Measurements from ENCODE around the gene L2HGDH.

The L2HGDH gene

GRCh38 chr14:50265029-50265428, 47.0 kb downstream of the L2HGDH start:
- Histone ChIP-seq H3K36me3 (ENCODE audit: control insufficient read depth, low read depth, low read length) (peaks cover 18% of the 10 kb centered on the region), H3K27ac (ENCODE audit: low read length) (no peak overlapping the region), H3K9ac (ENCODE audit: low read length) (no peak overlapping the region), H3K4me1 (ENCODE audit: control insufficient read depth, low read depth, low read length) (no peaks in the 10 kb centered on the region), H3K4me3 (ENCODE audit: low read length) (no peak overlapping the region), H3K9me3 (ENCODE audit: control insufficient read depth, low read depth, low read length) (no peaks in the 10 kb centered on the region), H3K27me3 (ENCODE audit: control insufficient read depth, insufficient read depth, low read length) (no peaks in the 10 kb centered on the region)

GRCh38 chr14:50263321-50263720, 48.7 kb downstream of the L2HGDH start:
- Histone ChIP-seq H3K9ac (ENCODE audit: low read length) (no peak overlapping the region), H3K9me3 (ENCODE audit: control insufficient read depth, low read depth, low read length) (no peaks in the 10 kb centered on the region), H3K27me3 (ENCODE audit: control insufficient read depth, insufficient read depth, low read length) (no peaks in the 10 kb centered on the region)

GRCh38 chr14:50262865-50263264, 49.2 kb downstream of the L2HGDH start:
- Histone ChIP-seq H3K4me1 (ENCODE audit: control insufficient read depth, low read depth, low read length) (no peaks in the 10 kb centered on the region), H3K9ac (ENCODE audit: low read length) (no peak overlapping the region), H3K9me3 (ENCODE audit: control insufficient read depth, low read depth, low read length) (no peaks in the 10 kb centered on the region), H3K27ac (ENCODE audit: low read length) (no peak overlapping the region), H3K27me3 (ENCODE audit: control insufficient read depth, insufficient read depth, low read length) (no peaks in the 10 kb centered on the region), H3K4me3 (ENCODE audit: low read length) (no peak overlapping the region), H3K36me3 (ENCODE audit: control insufficient read depth, low read depth, low read length) (peaks cover 14% of the 10 kb centered on the region)

More at GRCh38 chr14:50263321-50263720, 48.7 kb downstream of the L2HGDH start:
- H3K27ac ChIP-seq (ENCODE audit: low read length) = no peak overlapping the region
- H3K36me3 ChIP-seq (ENCODE audit: control insufficient read depth, low read depth, low read length) = peaks cover 14% of the 10 kb centered on the region
- no peak overlapping the region for H3K4me3 ChIP-seq (ENCODE audit: low read length)
- H3K4me1 ChIP-seq (ENCODE audit: control insufficient read depth, low read depth, low read length) = no peaks in the 10 kb centered on the region

- Histone ChIP-seq H3K27ac (ENCODE audit: low read length) (no peak overlapping the region), H3K27me3 (ENCODE audit: control insufficient read depth, insufficient read depth, low read length) (no peaks in the 10 kb centered on the region), H3K4me3 (ENCODE audit: low read length) (no peak overlapping the region), H3K9ac (ENCODE audit: low read length) (no peak overlapping the region), H3K9me3 (ENCODE audit: control insufficient read depth, low read depth, low read length) (no peaks in the 10 kb centered on the region), H3K36me3 (ENCODE audit: control insufficient read depth, low read depth, low read length) (peaks cover 14% of the 10 kb centered on the region), H3K4me1 (ENCODE audit: control insufficient read depth, low read depth, low read length) (no peaks in the 10 kb centered on the region)
Measured at GRCh38 chr14:50260511-50260910, 51.5 kb downstream of the L2HGDH start.

GRCh38 chr14:50260072-50260471, 52.0 kb downstream of the L2HGDH start:
- H3K4me1 ChIP-seq (ENCODE audit: control insufficient read depth, low read depth, low read length) = no peaks in the 10 kb centered on the region
- no peaks in the 10 kb centered on the region for H3K9me3 ChIP-seq (ENCODE audit: control insufficient read depth, low read depth, low read length)
- peaks cover 12% of the 10 kb centered on the region for H3K36me3 ChIP-seq (ENCODE audit: control insufficient read depth, low read depth, low read length)
- no peak overlapping the region for H3K4me3 ChIP-seq (ENCODE audit: low read length)
- no peak overlapping the region for H3K9ac ChIP-seq (ENCODE audit: low read length)
- H3K27ac ChIP-seq (ENCODE audit: low read length) = no peak overlapping the region
- no peaks in the 10 kb centered on the region for H3K27me3 ChIP-seq (ENCODE audit: control insufficient read depth, insufficient read depth, low read length)

GRCh38 chr14:50257732-50258131, 54.3 kb downstream of the L2HGDH start:
- Histone ChIP-seq H3K4me3 (ENCODE audit: low read length) (no peak overlapping the region), H3K27me3 (ENCODE audit: control insufficient read depth, insufficient read depth, low read length) (no peaks in the 10 kb centered on the region), H3K4me1 (ENCODE audit: control insufficient read depth, low read depth, low read length) (no peaks in the 10 kb centered on the region), H3K9ac (ENCODE audit: low read length) (no peak overlapping the region), H3K27ac (ENCODE audit: low read length) (no peak overlapping the region), H3K9me3 (ENCODE audit: control insufficient read depth, low read depth, low read length) (no peaks in the 10 kb centered on the region), H3K36me3 (ENCODE audit: control insufficient read depth, low read depth, low read length) (peaks cover 2% of the 10 kb centered on the region)

GRCh38 chr14:50254248-50254647, 57.8 kb downstream of the L2HGDH start:
- Histone ChIP-seq H3K9me3 (ENCODE audit: control insufficient read depth, low read depth, low read length) (no peaks in the 10 kb centered on the region), H3K36me3 (ENCODE audit: control insufficient read depth, low read depth, low read length) (no peaks in the 10 kb centered on the region), H3K4me3 (ENCODE audit: low read length) (no peak overlapping the region), H3K27me3 (ENCODE audit: control insufficient read depth, insufficient read depth, low read length) (no peaks in the 10 kb centered on the region), H3K4me1 (ENCODE audit: control insufficient read depth, low read depth, low read length) (no peaks in the 10 kb centered on the region), H3K27ac (ENCODE audit: low read length) (no peak overlapping the region), H3K9ac (ENCODE audit: low read length) (no peak overlapping the region)

DNA sequence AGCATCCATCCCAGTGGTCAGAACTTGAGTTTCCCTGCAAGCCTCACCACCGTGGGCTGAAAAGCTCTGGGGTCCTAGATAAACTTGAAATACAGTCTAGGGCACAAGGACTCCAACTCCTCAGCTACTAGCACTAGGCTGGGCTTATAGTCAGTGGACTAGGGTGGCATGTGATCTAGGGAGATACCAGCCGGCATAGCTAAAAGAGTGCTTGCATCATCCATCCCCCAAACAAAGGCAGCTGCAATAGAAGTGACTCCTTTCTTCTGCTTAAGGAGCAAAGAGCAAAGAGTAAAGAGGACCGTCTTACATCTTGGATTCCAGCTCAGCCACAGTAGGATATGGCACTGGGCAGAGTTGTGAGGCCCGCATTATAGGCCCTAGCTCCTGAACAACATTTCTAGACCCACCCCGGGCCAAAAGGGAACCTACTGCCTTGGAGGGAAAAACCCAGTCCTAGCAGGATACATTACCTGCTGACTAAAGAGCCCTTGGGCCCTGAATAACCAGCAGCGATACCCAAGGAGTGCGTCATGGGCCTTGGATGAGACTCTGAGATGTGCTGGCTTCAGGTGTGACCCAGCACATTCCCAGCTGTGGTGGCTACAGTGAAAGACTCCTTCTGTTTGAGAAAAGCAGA, 62.8 kb downstream of the L2HGDH start:
- no peak overlapping the region for H3K9ac ChIP-seq (ENCODE audit: low read length)
- peaks cover 12% of the 10 kb centered on the region for H3K36me3 ChIP-seq (ENCODE audit: control insufficient read depth, low read depth, low read length)
- no peaks in the 10 kb centered on the region for H3K4me1 ChIP-seq (ENCODE audit: control insufficient read depth, low read depth, low read length)
- H3K4me3 ChIP-seq (ENCODE audit: low read length) = no peak overlapping the region
- H3K27ac ChIP-seq (ENCODE audit: low read length) = no peak overlapping the region
- no peaks in the 10 kb centered on the region for H3K27me3 ChIP-seq (ENCODE audit: control insufficient read depth, insufficient read depth, low read length)
- no peaks in the 10 kb centered on the region for H3K9me3 ChIP-seq (ENCODE audit: control insufficient read depth, low read depth, low read length)

GRCh38 chr14:50247245-50247644, 64.8 kb downstream of the L2HGDH start:
- H3K27ac ChIP-seq (ENCODE audit: low read length) = no peak overlapping the region
- H3K4me1 ChIP-seq (ENCODE audit: control insufficient read depth, low read depth, low read length) = no peaks in the 10 kb centered on the region
- H3K9ac ChIP-seq (ENCODE audit: low read length) = no peak overlapping the region
- H3K9me3 ChIP-seq (ENCODE audit: control insufficient read depth, low read depth, low read length) = no peaks in the 10 kb centered on the region
- no peak overlapping the region for H3K4me3 ChIP-seq (ENCODE audit: low read length)
- H3K27me3 ChIP-seq (ENCODE audit: control insufficient read depth, insufficient read depth, low read length) = no peaks in the 10 kb centered on the region
- H3K36me3 ChIP-seq (ENCODE audit: control insufficient read depth, low read depth, low read length) = peaks cover 13% of the 10 kb centered on the region

- no peaks in the 10 kb centered on the region for H3K9me3 ChIP-seq (ENCODE audit: control insufficient read depth, low read depth, low read length)
- H3K27me3 ChIP-seq (ENCODE audit: control insufficient read depth, insufficient read depth, low read length) = no peaks in the 10 kb centered on the region
- no peak overlapping the region for H3K9ac ChIP-seq (ENCODE audit: low read length)
- no peak overlapping the region for H3K27ac ChIP-seq (ENCODE audit: low read length)
- peaks cover 13% of the 10 kb centered on the region for H3K36me3 ChIP-seq (ENCODE audit: control insufficient read depth, low read depth, low read length)
- no peak overlapping the region for H3K4me3 ChIP-seq (ENCODE audit: low read length)
- H3K4me1 ChIP-seq (ENCODE audit: control insufficient read depth, low read depth, low read length) = no peaks in the 10 kb centered on the region
Measured at GRCh38 chr14:50242566-50243310, 69.3 kb downstream of the L2HGDH start.

GRCh38 chr14:50242096-50242495, 69.9 kb downstream of the L2HGDH start:
- Histone ChIP-seq H3K9me3 (ENCODE audit: control insufficient read depth, low read depth, low read length) (no peaks in the 10 kb centered on the region), H3K4me1 (ENCODE audit: control insufficient read depth, low read depth, low read length) (no peaks in the 10 kb centered on the region), H3K9ac (ENCODE audit: low read length) (no peak overlapping the region), H3K4me3 (ENCODE audit: low read length) (no peak overlapping the region), H3K36me3 (ENCODE audit: control insufficient read depth, low read depth, low read length) (peaks cover 13% of the 10 kb centered on the region), H3K27me3 (ENCODE audit: control insufficient read depth, insufficient read depth, low read length) (no peaks in the 10 kb centered on the region), H3K27ac (ENCODE audit: low read length) (no peak overlapping the region)

DNA sequence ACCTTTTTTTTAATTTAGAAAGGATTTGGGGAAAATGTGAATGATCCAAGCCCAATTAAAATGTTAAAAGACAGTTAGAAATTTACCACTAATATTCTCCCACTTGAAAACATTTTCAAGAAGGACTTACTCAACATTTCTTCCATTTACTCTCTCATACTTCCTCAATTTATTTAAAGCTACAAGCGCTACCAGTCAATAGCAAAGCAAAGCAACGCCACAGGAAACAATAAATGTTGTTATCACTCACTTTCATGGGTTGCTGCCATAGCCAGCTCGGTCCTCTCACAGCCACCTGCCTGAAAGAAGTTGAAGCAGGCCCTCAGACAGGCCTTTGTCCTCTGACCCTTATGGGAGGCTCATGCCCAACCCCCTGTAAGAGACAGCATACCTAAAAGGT, 74.6 kb downstream of the L2HGDH start:
- Histone ChIP-seq H3K27me3 (ENCODE audit: control insufficient read depth, insufficient read depth, low read length) (peaks cover 8% of the 10 kb centered on the region), H3K4me1 (ENCODE audit: control insufficient read depth, low read depth, low read length) (peaks cover under 1% of the 10 kb centered on the region), H3K36me3 (ENCODE audit: control insufficient read depth, low read depth, low read length) (no peaks in the 10 kb centered on the region), H3K9ac (ENCODE audit: low read length) (no peak overlapping the region), H3K4me3 (ENCODE audit: low read length) (no peak overlapping the region), H3K27ac (ENCODE audit: low read length) (no peak overlapping the region), H3K9me3 (ENCODE audit: control insufficient read depth, low read depth, low read length) (no peaks in the 10 kb centered on the region)

Data from iPS-18a (cell line).